ENCODE results near the gene UNC45A. TPM values are rescaled to one million over a fixed set of nuclear protein-coding genes. Genes with fewer than 3 reads are reported as not detected.
"Not testable (repeated sequence)": the region's sequence is repeated elsewhere in the genome, so short reads cannot be mapped to it uniquely, and the experiment has no call there.

Gene UNC45A
- total RNA-seq, 3 donors from 2014 or later, result 63.4 to 70.5 (median 68.0) TPM

GRCh38 chr15:90909449-90909848, 25.6 kb upstream of the UNC45A start:
- peaks cover 38% of the 10 kb centered on the region for H3K36me3 Mint-ChIP-seq (ENCODE audit: insufficient read depth)
- not testable (repeated sequence) for H3K9me3 Mint-ChIP-seq; ATAC-seq; H3K4me3 Mint-ChIP-seq; DNase-seq; H3K27me3 Mint-ChIP-seq (ENCODE audit: low read depth)
- H3K4me1 Mint-ChIP-seq (ENCODE audit: low read depth), result peaks cover 11% of the 10 kb centered on the region

GRCh38 chr15:90909976-90910375, 25.1 kb upstream of the UNC45A start:
- DNase-seq (no peak), ATAC-seq (no peak)
- peaks cover 40% of the 10 kb centered on the region for H3K36me3 Mint-ChIP-seq (ENCODE audit: insufficient read depth)
- H3K4me1 Mint-ChIP-seq (ENCODE audit: low read depth), result peaks cover 9% of the 10 kb centered on the region
- no peak overlapping the region for H3K4me3 Mint-ChIP-seq
- H3K9me3 Mint-ChIP-seq, result no peaks in the 10 kb centered on the region
- H3K27me3 Mint-ChIP-seq (ENCODE audit: low read depth), result no peaks in the 10 kb centered on the region

DNA sequence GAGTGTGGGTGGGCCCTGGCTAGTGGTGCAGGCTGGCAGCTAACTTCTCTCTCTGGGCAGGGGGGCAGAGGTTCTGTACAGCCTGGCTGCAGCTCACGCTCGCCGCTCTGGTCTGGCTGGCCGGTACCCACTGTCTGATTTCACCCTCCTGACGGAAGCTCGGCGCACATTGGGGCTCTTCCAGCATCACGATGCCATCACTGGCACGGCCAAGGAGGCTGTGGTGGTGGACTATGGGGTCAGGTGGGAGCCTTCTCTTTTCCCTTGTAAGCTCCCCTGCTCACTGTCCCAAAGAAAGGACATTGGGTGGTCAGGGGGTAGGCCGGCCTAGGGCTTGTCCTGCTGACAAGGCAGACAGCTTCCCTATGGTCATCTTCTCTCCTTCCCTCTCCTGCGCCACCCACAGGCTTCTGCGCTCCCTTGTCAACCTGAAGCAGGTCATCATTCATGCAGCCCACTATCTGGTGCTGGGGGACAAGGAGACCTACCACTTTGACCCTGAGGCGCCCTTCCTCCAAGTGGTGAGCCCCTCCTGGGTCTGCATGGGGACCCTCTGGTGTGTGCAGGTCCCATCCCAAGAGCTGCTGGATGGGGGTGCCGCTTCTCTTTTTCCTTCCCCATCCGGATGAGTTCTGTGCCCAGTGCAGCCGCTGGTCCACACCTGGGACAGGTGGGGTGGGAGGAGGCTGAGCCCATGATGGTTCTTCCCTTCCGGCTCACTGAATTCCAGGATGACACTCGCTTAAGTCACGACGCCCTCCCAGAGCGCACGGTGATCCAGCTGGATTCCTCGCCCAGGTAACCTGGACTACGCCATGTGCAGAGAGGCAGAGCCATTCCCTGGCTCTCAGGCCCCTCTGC, 24.4 kb upstream of the UNC45A start:
- Mint-ChIP-seq H3K4me1 (ENCODE audit: low read depth) (peaks cover 4% of the 10 kb centered on the region), H3K36me3 (ENCODE audit: insufficient read depth) (peaks cover 41% of the 10 kb centered on the region), H3K27me3 (ENCODE audit: low read depth) (no peaks in the 10 kb centered on the region), H3K4me3 (no peak overlapping the region), H3K9me3 (no peaks in the 10 kb centered on the region)
- no peak for ATAC-seq
- DNase-seq, result no peak

GRCh38 chr15:90911302-90911623, 23.8 kb upstream of the UNC45A start:
- DNase-seq, result no peak
- Mint-ChIP-seq H3K9me3 (no peaks in the 10 kb centered on the region), H3K4me1 (ENCODE audit: low read depth) (no peaks in the 10 kb centered on the region), H3K27me3 (ENCODE audit: low read depth) (no peaks in the 10 kb centered on the region), H3K4me3 (no peak overlapping the region), H3K36me3 (ENCODE audit: insufficient read depth) (peaks cover 35% of the 10 kb centered on the region)
- no peak for ATAC-seq

GRCh38 chr15:90911906-90912769, 22.9 kb upstream of the UNC45A start:
- no peaks in the 10 kb centered on the region for H3K4me1 Mint-ChIP-seq (ENCODE audit: low read depth)
- no peaks in the 10 kb centered on the region for H3K9me3 Mint-ChIP-seq
- peaks cover 39% of the 10 kb centered on the region for H3K36me3 Mint-ChIP-seq (ENCODE audit: insufficient read depth)
- H3K27me3 Mint-ChIP-seq (ENCODE audit: low read depth), result no peaks in the 10 kb centered on the region
- ATAC-seq, result no peak
- no peak for DNase-seq
- no peak overlapping the region for H3K4me3 Mint-ChIP-seq

DNA sequence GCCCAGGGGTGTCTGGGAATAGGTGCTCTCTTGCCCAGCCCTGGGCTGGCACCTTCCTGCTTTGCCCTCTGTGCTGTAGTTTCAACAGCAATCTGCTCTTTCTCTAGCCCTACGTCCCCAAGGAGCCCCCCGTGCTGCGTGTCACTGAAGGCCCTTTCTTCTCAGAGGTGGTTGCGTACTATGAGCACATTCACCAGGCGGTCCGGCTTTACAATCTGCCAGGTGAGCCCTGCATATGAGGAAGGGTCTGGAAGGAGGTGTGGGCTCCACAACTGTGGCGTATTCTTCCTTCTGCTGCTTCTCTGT, 22.4 kb upstream of the UNC45A start:
- no peaks in the 10 kb centered on the region for H3K9me3 Mint-ChIP-seq
- no peaks in the 10 kb centered on the region for H3K4me1 Mint-ChIP-seq (ENCODE audit: low read depth)
- H3K36me3 Mint-ChIP-seq (ENCODE audit: insufficient read depth), result peaks cover 36% of the 10 kb centered on the region
- DNase-seq (no peak), ATAC-seq (no peak)
- H3K4me3 Mint-ChIP-seq, result no peak overlapping the region
- no peaks in the 10 kb centered on the region for H3K27me3 Mint-ChIP-seq (ENCODE audit: low read depth)

DNA sequence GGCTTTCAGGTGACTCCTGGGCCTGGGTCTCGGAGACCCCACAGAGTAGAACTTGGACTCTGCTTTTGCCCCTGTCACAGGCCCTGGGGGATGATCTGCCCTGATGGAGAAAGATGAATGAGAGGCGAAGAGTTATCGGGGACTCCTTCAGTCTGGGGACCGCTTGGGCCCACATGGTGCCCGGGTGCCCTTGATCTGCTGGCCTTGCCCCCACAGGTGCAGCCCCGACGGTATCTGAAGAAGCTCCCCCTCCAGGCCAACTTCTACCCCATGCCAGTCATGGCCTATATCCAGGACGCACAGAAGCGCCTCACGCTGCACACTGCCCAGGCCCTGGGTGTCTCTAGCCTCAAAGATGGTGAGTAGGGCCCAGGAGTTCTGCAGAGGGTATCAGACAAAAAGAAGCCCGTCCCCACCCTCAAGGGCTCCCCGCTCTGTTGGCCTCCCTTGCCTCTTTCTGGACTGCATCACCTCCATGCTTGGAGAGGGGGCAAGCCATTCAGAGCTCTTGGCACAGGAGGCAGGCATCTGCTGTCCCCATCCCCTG, 21.6 kb upstream of the UNC45A start:
- H3K27me3 Mint-ChIP-seq (ENCODE audit: low read depth), result no peaks in the 10 kb centered on the region
- DNase-seq, result no peak
- no peaks in the 10 kb centered on the region for H3K4me1 Mint-ChIP-seq (ENCODE audit: low read depth)
- no peak for ATAC-seq
- no peaks in the 10 kb centered on the region for H3K9me3 Mint-ChIP-seq
- H3K4me3 Mint-ChIP-seq, result no peak overlapping the region
- H3K36me3 Mint-ChIP-seq (ENCODE audit: insufficient read depth), result peaks cover 40% of the 10 kb centered on the region

DNA sequence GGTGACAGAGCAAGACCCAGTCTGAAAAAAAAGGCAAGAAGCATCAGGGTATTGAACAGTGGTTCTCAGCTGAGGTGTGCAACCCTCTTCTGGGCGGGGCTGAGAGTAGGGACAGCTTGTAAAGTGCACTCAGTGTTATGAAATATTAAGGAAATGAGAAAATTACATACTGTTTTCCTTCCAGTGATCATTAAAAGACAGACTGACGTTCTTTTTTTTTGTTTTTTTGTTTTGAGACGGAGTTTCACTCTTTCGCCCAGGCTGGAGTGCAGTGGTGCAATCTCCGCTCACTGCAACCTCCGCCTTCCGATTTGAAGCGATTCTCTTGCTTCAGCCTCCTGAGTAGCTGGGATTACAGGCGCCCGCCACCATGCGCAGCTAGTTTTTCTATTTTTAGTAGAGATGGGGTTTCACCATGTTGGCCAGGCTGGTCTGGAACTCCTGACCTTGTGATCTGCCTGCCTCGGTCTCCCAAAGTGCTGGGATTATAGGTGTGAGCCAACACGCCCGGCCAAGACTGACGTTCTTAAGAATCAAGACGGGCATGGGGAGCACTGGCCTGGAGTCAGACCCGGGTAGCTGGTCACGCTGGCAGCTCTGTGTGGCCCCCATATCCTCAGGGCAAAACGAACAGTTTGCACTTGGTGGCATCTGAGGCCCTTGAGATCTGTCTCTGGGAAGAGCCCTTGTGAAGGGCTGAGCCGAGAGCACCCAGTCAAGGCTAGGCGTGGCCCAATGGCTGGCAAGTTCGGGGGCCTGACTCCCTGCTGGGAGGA, 20.6 kb upstream of the UNC45A start:
- Mint-ChIP-seq H3K27me3 (ENCODE audit: low read depth) (no peaks in the 10 kb centered on the region), H3K4me3 (no peak overlapping the region), H3K36me3 (ENCODE audit: insufficient read depth) (peaks cover 43% of the 10 kb centered on the region), H3K4me1 (ENCODE audit: low read depth) (no peaks in the 10 kb centered on the region), H3K9me3 (no peaks in the 10 kb centered on the region)
- DNase-seq, result no peak
- no peak for ATAC-seq

DNA sequence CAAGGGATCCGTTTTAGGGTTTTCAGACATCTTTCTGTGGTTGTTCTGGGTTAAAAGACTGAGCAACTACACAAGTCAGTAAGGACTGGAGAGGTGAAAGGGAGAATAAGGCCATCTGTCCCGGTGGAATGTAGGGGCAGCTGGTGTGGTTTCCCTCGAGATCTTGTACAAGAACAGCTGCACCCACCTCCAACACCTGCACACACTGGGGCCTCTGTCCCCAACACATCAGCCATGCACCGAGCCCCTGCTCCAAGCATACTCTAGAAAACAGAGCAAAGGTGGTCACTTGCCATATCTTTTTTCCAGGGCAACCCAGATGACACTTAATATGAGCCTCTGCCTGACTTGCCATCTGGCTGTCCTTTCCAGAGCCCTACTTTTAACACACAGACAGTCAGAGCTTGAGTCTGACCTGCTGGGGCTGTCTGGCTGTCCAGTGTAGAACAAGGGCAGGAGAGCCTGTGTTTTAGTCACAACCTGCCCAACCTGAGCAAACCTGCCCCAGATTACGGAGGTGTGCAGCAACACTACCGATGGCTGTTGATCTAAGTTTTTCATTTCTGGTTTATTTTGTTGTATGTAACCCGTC, 19.8 kb upstream of the UNC45A start:
- Mint-ChIP-seq H3K9me3 (no peaks in the 10 kb centered on the region), H3K36me3 (ENCODE audit: insufficient read depth) (peaks cover 50% of the 10 kb centered on the region), H3K27me3 (ENCODE audit: low read depth) (no peaks in the 10 kb centered on the region), H3K4me3 (no peak overlapping the region), H3K4me1 (ENCODE audit: low read depth) (no peaks in the 10 kb centered on the region)
- ATAC-seq (no peak), DNase-seq (no peak)

DNA sequence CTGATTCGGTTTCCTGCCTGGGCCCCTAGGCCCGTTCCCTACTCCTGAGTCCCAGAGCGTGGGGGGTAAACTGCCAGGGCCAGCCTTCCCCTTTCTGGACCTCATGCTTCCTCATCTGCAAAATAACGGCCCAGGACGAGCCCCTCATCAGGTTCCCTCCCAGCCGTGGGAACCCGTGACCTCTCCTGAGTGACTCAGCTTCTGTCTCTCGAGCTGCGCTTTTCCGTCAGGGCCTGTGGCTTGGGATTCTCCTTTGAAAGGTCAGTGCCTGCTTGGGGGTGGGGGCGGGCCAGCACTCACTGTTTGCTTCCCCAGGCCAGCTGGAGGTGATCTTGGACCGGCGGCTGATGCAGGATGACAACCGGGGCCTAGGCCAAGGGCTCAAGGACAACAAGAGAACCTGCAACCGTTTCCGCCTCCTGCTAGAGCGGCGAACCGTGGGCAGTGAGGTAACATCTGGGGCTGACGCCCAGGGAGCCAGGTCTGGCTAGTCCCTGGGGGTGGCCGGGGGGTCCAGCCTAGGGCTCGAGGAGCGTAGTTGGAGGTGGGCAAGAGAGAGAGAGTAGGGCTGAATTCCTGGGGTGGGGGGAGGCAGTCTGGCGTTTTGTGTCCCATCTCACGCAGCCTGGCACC, 19.2 kb upstream of the UNC45A start:
- Mint-ChIP-seq H3K27me3 (ENCODE audit: low read depth) (no peaks in the 10 kb centered on the region), H3K4me1 (ENCODE audit: low read depth) (no peaks in the 10 kb centered on the region), H3K36me3 (ENCODE audit: insufficient read depth) (peaks cover 49% of the 10 kb centered on the region), H3K4me3 (no peak overlapping the region), H3K9me3 (no peaks in the 10 kb centered on the region)
- ATAC-seq (no peak), DNase-seq (no peak)

DNA sequence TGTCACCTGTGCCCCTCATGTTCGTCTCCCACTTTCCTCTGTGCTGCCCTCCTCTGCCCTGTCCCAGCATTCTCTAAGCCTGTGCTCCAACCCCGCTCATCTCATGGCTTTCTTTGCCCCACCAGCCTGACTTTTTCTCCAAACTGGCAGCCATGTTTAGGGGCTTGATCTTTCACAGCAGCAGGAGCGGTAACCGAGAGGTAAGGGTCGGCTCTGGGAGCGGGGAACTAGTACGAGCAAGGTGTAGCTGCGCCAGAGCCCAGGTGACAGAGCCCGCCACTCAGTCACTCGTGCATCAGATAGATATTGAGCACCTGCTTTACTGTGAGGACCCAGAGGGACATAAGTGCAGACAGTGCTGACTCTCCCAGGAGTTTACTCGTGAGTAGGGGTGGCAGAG, 18.6 kb upstream of the UNC45A start:
- Mint-ChIP-seq H3K4me1 (ENCODE audit: low read depth) (no peaks in the 10 kb centered on the region), H3K27me3 (ENCODE audit: low read depth) (no peaks in the 10 kb centered on the region), H3K36me3 (ENCODE audit: insufficient read depth) (peaks cover 52% of the 10 kb centered on the region), H3K4me3 (no peak overlapping the region), H3K9me3 (no peaks in the 10 kb centered on the region)
- ATAC-seq (no peak), DNase-seq (no peak)

GRCh38 chr15:90917569-90917968, 17.5 kb upstream of the UNC45A start:
- Mint-ChIP-seq H3K36me3 (ENCODE audit: insufficient read depth) (peaks cover 49% of the 10 kb centered on the region), H3K4me3 (no peak overlapping the region), H3K4me1 (ENCODE audit: low read depth) (no peaks in the 10 kb centered on the region), H3K9me3 (no peaks in the 10 kb centered on the region), H3K27me3 (ENCODE audit: low read depth) (no peaks in the 10 kb centered on the region)
- DNase-seq (no peak), ATAC-seq (no peak)

DNA sequence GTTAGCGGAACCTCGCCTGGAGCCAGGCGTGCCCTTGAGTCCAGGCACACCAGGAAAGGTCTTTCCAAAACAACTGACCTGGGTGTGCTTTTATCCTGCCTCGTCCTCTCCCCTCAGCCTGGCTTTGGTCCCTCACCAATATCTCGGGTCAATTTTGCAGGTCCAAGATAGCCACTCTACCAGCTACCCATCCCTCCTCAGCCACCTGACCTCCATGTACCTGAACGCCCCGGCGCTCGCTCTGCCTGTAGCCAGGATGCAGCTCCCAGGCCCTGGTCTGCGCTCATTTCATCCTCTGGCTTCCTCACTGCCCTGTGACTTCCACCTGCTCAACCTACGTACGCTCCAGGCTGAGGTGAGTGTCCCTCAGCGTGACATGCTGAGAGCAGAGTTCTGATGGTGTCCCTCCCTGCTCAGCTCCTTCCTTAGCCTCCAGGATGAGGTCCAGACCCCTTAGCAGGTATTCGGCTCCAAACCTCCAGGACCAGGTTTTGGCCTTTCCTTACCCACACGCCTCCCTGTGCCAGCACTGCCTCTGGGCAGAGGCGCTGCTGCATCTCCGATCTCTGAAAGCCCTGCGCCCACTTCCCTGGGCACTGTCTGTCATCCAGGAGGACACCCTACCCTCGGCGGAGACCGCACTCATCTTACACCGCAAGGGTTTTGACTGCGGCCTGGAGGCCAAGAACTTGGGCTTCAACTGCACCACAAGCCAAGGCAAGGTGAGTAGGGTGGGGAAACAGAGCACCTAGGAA, 16.9 kb upstream of the UNC45A start:
- H3K36me3 Mint-ChIP-seq (ENCODE audit: insufficient read depth), result peaks cover 43% of the 10 kb centered on the region
- no peaks in the 10 kb centered on the region for H3K9me3 Mint-ChIP-seq
- no peaks in the 10 kb centered on the region for H3K27me3 Mint-ChIP-seq (ENCODE audit: low read depth)
- H3K4me3 Mint-ChIP-seq, result no peak overlapping the region
- ATAC-seq (no peak), DNase-seq (no peak)
- peaks cover 2% of the 10 kb centered on the region for H3K4me1 Mint-ChIP-seq (ENCODE audit: low read depth)
